K562 (cell line): ENCODE results near the gene CD82. TPM values are rescaled to one million over a fixed set of nuclear protein-coding genes. Genes with fewer than 3 reads are reported as not detected.

Experiments used
- ARNT ChIP-seq, 2 experiments: fragments of 450-650 bp; IDR thresholded peaks; 2 replicates each; pipeline ENCODE4 v1.6.1; 2016; ENCODE audit warnings: mild to moderate bottlenecking in 1 of 2
- CTBP1 ChIP-seq: fragments of 450-650 bp; IDR thresholded peaks from 2 replicates; pipeline ENCODE4 v1.6.1; 2016; ENCODE audit warnings: borderline replicate concordance
- FUS ChIP-seq: fragments of 200-400 bp; formaldehyde crosslinking; optimal IDR thresholded peaks from 2 replicates; pipeline ENCODE3; 2017; ENCODE audit warnings: low read depth, low read length
- HDAC8 ChIP-seq: fragments of 450-650 bp; IDR thresholded peaks from 2 replicates; pipeline ENCODE4 v1.6.1; 2016; ENCODE audit warnings: mild to moderate bottlenecking, missing genetic modification characterization, moderate library complexity, missing compliant biosample characterization
- MAFG ChIP-seq: fragments of 450-650 bp; conservative IDR thresholded peaks from 2 replicates; pipeline ENCODE4 v1.6.1; 2016; ENCODE audit warnings: missing genetic modification characterization, missing compliant biosample characterization
- SAFB2 ChIP-seq: fragments of 200-400 bp; formaldehyde crosslinking; IDR thresholded peaks from 2 replicates; pipeline ENCODE4 v1.6.1; 2018; ENCODE audit warnings: borderline replicate concordance, low read length, low read depth, moderate library complexity; ENCODE audit not compliant: severe bottlenecking
- SMARCE1 ChIP-seq: fragments of 450-650 bp; IDR thresholded peaks from 2 replicates; pipeline ENCODE4 v1.7.1; 2016; ENCODE audit warnings: mild to moderate bottlenecking
- TAF1 ChIP-seq: IDR thresholded peaks from 2 replicates; pipeline ENCODE4 v1.6.1; 2011; ENCODE audit warnings: mild to moderate bottlenecking, low read length, moderate library complexity; ENCODE audit not compliant: insufficient read depth, control insufficient read depth, severe bottlenecking; ENCODE audit errors: extremely low read depth
- TARDBP ChIP-seq: fragments of 450-650 bp; IDR thresholded peaks from 2 replicates; pipeline ENCODE4 v1.6.1; 2016
- polyA plus RNA-seq, 8 experiments: library from polyadenylated mRNA; depleted of rRNA in 4 of 8; stranded (reverse) in 5 of 8; unstranded in 3 of 8; fragments of >200 nt; fragmentation: Nextera tagmentation in 2 of 8; fragmentation: Illumina TruSeq in 1 of 8; extraction: Ambion mirVana in 2 of 8; extraction: Trizol in 1 of 8; gene quantifications; 2 replicates each; pipeline versions ENCODE4 v1.2.1 to v1.2.3, GENCODE V29; 2011 to 2014; ENCODE audit warnings: inconsistent platforms in 1 of 8, missing spikeins in 1 of 8
- total RNA-seq, 7 experiments: library from RNA; depleted of rRNA in 6 of 7; stranded (reverse); fragments of >200 nt in 6 of 7; fragmentation: Illumina TruSeq in 2 of 7; extraction: Trizol in 2 of 7; gene quantifications; 2 replicates each; pipeline versions ENCODE4 v1.2.1 to v1.2.3, GENCODE V29; 2011 to 2021; ENCODE audit warnings: low replicate concordance in 1 of 7
- TF ChIP-seq, protein P1 (sequence below): sonication (generic); formaldehyde crosslinking; IDR thresholded peaks from 2 replicates; pipeline ENCODE4 v1.4.0; 2020; ENCODE audit warnings: mild to moderate bottlenecking, missing genetic modification reagents
- TF ChIP-seq, protein P2 (sequence below): fragments of 450-650 bp; formaldehyde crosslinking; IDR thresholded peaks from 2 replicates; pipeline ENCODE4 v1.4.0; 2020; ENCODE audit warnings: mild to moderate bottlenecking
- TF ChIP-seq, protein P3 (sequence below): fragments of 450-650 bp; IDR thresholded peaks from 2 replicates; pipeline ENCODE4 v1.6.1; 2016; ENCODE audit warnings: missing biosample characterization, missing genetic modification characterization
- TF ChIP-seq, protein P4 (sequence below), 2 experiments: IDR thresholded peaks in 1 of 2; conservative IDR thresholded peaks in 1 of 2; 2 replicates each; pipeline ENCODE4 v1.6.1; 2016; ENCODE audit warnings: low read depth in 2 of 2, mild to moderate bottlenecking in 1 of 2, missing compliant biosample characterization in 1 of 2, missing genetic modification characterization in 1 of 2, moderate library complexity in 1 of 2
- TF ChIP-seq, protein P5 (sequence below), 3 experiments: fragments of 200-800 bp in 1 of 3; fragments of 250-450 bp in 1 of 3; fragments of 450-650 bp in 1 of 3; sonication (Bioruptor Pico) in 1 of 3; sonication (Bioruptor generic) in 1 of 3; formaldehyde crosslinking in 1 of 3; IDR thresholded peaks; 2 replicates each; pipeline versions ENCODE4 v1.6.1 to v1.8.0; 2016 to 2022; ENCODE audit warnings: mild to moderate bottlenecking in 2 of 3, missing genetic modification characterization in 2 of 3, missing compliant biosample characterization in 1 of 3, moderate library complexity in 1 of 3

The CD82 gene
- total and polyA plus RNA-seq, 9 of the 15 experiments (the other 6 are each of a cell fraction or from before 2014, with no cell fraction given), result 0.27 to 9.4 (median 3.0) TPM

DNA sequence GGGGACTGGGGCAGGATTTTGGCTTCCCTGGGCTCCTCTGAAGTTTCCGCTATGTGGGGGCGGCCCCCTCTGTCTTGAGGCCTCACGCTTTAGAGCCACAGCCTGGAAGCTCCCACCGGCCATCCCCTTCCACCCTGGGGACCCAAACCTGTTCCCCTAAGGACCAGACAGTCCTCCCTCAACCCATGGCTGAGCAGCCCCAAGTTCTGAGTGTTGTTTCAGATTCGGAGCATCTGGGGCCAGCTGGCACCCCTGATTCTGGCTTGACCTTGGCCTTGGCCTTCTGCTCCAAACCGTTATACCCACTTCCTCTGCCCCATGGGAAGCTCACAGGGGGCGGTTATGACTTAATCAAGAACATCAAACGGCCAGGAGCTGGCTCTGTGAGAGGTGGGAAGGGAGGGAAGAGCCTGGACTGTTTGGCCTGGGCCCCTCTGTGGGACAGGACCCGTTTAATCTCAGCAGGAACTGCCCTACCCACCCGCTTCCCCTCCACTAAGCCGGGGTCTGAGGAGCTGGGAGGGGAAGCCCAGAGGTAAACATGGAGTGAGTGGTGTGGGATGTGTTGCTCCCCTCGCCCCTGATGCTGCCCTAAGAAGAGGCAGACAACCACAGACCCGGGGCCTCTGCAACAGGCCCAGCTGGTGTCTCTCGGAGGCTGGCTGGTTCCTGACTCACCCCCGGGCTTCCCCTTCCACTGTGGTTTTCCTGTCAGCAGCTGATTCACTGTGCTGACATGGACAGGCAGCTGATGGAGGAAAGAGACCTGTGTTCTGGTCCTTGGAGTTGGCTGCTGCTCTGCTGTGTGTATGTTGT, 3.4 kb downstream of the CD82 start (continued):
- TF ChIP-seq, protein P1, sequence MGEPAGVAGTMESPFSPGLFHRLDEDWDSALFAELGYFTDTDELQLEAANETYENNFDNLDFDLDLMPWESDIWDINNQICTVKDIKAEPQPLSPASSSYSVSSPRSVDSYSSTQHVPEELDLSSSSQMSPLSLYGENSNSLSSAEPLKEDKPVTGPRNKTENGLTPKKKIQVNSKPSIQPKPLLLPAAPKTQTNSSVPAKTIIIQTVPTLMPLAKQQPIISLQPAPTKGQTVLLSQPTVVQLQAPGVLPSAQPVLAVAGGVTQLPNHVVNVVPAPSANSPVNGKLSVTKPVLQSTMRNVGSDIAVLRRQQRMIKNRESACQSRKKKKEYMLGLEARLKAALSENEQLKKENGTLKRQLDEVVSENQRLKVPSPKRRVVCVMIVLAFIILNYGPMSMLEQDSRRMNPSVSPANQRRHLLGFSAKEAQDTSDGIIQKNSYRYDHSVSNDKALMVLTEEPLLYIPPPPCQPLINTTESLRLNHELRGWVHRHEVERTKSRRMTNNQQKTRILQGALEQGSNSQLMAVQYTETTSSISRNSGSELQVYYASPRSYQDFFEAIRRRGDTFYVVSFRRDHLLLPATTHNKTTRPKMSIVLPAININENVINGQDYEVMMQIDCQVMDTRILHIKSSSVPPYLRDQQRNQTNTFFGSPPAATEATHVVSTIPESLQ (CRISPR knock-in tag), result no peak
- peak; percentile 66; the same call in 1 of the 2 replicates for TF ChIP-seq CTBP1
- no peak for TF ChIP-seq TARDBP
- no peak for TF ChIP-seq HDAC8 (tag)
- TF ChIP-seq, protein P2, sequence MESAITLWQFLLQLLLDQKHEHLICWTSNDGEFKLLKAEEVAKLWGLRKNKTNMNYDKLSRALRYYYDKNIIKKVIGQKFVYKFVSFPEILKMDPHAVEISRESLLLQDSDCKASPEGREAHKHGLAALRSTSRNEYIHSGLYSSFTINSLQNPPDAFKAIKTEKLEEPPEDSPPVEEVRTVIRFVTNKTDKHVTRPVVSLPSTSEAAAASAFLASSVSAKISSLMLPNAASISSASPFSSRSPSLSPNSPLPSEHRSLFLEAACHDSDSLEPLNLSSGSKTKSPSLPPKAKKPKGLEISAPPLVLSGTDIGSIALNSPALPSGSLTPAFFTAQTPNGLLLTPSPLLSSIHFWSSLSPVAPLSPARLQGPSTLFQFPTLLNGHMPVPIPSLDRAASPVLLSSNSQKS, result no peak
- TF ChIP-seq MAFG, result peak; percentile 32; the same call in 1 of the 2 replicates
- TF ChIP-seq SAFB2, result no peak
- TF ChIP-seq, protein P3, sequence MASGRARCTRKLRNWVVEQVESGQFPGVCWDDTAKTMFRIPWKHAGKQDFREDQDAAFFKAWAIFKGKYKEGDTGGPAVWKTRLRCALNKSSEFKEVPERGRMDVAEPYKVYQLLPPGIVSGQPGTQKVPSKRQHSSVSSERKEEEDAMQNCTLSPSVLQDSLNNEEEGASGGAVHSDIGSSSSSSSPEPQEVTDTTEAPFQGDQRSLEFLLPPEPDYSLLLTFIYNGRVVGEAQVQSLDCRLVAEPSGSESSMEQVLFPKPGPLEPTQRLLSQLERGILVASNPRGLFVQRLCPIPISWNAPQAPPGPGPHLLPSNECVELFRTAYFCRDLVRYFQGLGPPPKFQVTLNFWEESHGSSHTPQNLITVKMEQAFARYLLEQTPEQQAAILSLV (tag), result no peak
- TF ChIP-seq, protein P4, sequence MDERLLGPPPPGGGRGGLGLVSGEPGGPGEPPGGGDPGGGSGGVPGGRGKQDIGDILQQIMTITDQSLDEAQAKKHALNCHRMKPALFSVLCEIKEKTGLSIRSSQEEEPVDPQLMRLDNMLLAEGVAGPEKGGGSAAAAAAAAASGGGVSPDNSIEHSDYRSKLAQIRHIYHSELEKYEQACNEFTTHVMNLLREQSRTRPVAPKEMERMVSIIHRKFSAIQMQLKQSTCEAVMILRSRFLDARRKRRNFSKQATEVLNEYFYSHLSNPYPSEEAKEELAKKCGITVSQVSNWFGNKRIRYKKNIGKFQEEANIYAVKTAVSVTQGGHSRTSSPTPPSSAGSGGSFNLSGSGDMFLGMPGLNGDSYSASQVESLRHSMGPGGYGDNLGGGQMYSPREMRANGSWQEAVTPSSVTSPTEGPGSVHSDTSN (CRISPR knock-in tag; IDR thresholded peaks at IDR 0.05; ENCODE audit: low read depth), result no peak
- TF ChIP-seq, protein P4 (tag; conservative IDR thresholded peaks at IDR 0.05; ENCODE audit: low read depth), result peak; percentile 50
- TF ChIP-seq SMARCE1, result peak; percentile 62; the same call in 1 of the 2 replicates
- no peak for TF ChIP-seq TAF1
- TF ChIP-seq FUS, result no peak
- no peak for TF ChIP-seq ARNT (IDR thresholded peaks at IDR 0.05)
- TF ChIP-seq, protein P5, sequence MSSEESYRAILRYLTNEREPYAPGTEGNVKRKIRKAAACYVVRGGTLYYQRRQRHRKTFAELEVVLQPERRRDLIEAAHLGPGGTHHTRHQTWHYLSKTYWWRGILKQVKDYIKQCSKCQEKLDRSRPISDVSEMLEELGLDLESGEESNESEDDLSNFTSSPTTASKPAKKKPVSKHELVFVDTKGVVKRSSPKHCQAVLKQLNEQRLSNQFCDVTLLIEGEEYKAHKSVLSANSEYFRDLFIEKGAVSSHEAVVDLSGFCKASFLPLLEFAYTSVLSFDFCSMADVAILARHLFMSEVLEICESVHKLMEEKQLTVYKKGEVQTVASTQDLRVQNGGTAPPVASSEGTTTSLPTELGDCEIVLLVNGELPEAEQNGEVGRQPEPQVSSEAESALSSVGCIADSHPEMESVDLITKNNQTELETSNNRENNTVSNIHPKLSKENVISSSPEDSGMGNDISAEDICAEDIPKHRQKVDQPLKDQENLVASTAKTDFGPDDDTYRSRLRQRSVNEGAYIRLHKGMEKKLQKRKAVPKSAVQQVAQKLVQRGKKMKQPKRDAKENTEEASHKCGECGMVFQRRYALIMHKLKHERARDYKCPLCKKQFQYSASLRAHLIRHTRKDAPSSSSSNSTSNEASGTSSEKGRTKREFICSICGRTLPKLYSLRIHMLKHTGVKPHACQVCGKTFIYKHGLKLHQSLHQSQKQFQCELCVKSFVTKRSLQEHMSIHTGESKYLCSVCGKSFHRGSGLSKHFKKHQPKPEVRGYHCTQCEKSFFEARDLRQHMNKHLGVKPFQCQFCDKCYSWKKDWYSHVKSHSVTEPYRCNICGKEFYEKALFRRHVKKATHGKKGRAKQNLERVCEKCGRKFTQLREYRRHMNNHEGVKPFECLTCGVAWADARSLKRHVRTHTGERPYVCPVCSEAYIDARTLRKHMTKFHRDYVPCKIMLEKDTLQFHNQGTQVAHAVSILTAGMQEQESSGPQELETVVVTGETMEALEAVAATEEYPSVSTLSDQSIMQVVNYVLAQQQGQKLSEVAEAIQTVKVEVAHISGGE (CRISPR knock-in tag; IDR thresholded peaks at IDR 0.05), result no peak
